CD1c-positive myeloid dendritic cell (primary cell): ENCODE results near the gene SLC5A4.
A peak's percentile ranks its signal among the peaks of the same experiment; 100 is the strongest.
"Not testable (repeated sequence)": the region's sequence is repeated elsewhere in the genome, so short reads cannot be mapped to it uniquely, and the experiment has no call there.

ENCODE experiments used
- DNase-seq: peaks from one replicate; pipeline ENCODE4 v3.0.0-alpha.2; 2016; ENCODE audit errors: extremely low spot score

SLC5A4 gene

DNA sequence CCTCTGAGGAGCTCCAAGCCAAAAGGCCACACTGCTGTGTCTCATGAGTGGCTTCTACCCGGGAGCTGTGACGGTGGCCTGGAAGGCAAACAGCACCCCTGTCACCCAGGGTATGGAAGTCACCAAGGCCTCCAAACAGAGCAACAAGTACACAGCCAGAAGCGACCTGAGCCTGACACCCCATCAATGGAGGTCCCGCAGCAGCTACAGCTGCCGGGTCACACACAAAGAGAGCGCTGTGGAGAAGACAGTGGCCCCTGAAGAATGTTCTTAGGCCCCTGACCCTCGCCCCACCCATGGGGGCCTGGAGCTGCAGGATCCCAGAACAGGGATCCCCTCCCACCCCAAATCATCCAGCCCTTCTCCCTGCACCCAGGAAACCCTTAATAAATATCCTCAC, 55.2 kb downstream of the SLC5A4 start:
- DNase-seq, result no peak

DNA sequence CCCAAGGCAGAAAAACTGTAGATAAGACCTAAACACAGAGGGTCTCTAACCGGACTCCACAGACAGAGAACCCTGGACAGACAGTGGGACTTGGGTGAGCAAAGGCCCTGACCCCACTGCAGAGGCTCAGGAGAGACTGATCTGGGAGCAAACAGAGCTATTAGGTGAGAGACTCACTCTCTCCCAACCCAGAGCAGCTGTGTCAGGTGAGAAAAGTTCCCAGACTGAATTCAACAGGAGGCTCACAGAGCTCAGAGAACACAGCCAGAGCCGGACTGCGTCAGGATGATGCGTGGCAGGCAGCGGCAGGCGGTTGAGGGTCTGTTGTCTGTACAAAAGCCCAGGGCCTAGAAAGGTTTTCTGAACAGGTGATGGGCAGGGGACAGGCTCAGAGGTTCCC, 55.8 kb downstream of the SLC5A4 start:
- DNase-seq, result no peak

GRCh38 chr22:32197553-32198226, 57.5 kb downstream of the SLC5A4 start:
- not testable (repeated sequence) for DNase-seq

DNA sequence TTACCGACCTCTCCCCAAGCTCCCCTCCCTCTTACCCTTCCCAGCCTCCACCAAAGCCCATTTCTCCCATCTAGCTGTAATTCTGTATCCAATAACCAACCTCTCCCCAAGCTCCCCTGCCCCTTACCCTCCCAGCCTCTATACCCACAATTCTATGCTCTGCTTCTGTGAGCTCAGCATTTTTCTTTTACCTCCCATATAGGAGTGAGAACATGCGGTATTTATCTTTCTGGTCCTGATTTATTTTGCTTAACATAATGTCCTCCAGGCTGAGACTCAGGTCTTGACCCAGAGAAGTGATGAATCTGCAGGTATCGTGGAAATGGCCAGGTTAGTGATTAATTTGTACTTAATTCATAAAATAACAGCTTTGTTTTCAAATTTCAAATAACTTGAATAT, 59.2 kb downstream of the SLC5A4 start:
- DNase-seq, result not testable (repeated sequence)

DNA sequence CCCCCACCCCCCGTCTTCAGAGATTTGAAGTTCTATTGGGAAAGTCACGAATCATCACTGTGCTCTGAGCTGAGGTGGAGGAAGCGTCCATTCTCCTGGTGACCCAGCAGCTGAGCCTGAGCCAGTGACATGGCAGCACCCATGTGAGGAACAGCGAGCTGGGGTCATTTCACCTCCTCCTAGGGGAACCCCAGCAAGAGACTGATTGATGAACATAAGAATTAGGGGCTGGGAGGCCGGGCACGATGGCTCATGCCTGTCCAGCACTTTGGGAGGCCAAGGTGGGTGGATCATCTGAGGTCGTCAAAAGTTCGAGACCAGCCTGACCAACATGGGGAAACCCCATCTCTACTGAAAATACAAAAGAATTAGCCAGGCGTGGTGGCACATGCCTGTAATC, 61.8 kb downstream of the SLC5A4 start:
- DNase-seq, result not testable (repeated sequence)

DNA sequence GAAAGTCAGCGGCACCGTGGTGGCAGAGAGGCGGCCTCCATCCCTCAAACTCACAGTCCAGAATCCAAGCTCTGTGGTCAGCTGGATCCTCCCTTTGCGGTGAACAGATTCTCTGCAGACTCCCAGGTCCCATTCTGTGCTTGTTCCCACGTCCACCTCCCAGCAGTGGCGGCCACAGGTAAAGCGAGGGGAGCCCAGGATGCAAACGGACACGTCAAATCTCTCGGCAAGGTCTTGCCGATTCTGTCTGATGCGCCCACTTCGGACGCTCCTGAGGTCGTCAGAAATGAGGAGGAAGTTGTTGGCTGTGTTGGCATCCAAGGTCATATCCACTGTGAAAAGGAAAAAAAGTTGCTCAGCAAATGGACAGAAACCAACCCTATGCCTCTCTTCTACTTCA, 64.1 kb downstream of the SLC5A4 start:
- not testable (repeated sequence) for DNase-seq

DNA sequence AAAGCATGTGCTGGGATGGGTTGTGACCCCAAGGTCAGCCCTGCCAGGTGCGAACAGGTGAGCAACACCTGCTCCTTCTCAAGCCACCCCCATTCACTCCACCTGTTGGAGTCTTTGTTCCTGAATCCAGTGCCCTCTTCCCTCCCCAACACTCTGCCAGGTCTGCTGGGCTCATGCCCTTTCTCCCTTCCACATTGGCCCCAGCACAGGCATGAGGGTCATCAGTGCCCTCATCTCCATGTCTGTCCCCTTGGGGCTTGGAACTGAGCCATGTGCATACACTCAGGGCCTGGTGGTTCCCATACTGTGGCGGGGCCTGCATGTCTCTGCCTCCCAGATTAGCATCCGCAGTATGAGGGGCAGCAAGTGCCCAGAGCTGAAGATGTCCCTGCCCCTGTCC, 69.3 kb downstream of the SLC5A4 start:
- no peak for DNase-seq

DNA sequence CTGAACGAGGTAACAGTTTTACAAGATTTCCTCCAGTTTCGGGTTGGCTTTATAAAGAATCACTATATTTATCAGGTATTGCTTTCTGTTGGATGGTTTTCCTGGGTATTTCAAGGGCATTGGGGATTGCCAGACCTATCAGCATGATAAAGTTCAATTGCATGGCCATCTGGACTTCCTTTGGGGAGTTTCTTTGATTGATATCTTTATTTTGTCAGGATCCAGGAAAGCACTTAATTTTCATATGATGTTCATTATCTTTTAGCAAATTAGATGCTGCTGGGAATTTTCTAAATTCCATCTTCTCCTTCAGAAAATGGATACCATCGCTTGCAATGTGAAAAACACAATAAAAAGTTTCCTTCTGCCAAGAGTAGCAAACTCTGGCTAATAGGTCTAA, 71.5 kb downstream of the SLC5A4 start:
- no peak for DNase-seq

DNA sequence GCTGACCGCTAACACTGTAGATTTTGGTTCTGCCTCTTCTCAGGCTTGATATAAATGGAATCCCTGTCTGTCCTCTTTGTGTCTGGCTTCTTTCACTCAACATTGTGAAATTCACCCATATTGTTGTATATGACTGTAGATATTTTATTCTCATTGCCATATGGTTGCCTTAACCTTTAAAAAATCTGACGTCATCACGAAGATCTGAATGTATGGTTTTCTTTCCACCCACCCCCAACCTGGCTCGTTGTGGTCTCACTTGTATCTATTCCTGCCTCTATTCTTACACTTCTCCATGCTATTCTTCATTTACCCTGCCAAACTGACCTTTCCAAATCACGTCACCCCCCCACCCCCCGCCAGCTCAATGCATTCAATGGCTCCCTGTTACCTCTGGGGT, 74.1 kb downstream of the SLC5A4 start:
- no peak for DNase-seq

DNA sequence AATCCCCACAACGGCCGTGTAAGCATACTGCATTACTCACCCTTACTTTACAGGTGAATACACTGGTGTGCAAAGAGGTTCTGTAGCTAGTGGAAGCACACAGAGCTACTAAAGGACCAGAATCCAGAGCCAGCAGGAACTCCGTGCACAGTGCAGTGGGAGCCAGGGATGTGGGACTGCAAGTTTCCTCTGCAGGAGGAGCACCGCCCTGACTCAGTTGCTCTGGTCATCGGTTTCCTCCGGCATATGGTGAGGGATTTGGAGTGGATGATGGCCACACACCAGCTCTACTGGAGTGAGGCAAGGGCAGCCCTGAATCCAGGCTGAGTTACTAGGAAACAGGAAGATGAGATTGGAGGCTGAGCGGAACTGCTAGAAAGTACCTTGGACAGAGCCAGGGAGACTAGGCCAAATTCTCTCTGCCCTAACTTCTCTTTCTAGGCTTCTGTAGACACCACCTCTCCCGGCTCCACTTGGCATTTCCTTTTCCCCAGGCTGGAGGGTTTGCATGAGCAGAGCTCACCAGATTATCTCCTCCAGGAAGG, 77.9 kb downstream of the SLC5A4 start:
- DNase-seq, result peak; percentile 5

DNA sequence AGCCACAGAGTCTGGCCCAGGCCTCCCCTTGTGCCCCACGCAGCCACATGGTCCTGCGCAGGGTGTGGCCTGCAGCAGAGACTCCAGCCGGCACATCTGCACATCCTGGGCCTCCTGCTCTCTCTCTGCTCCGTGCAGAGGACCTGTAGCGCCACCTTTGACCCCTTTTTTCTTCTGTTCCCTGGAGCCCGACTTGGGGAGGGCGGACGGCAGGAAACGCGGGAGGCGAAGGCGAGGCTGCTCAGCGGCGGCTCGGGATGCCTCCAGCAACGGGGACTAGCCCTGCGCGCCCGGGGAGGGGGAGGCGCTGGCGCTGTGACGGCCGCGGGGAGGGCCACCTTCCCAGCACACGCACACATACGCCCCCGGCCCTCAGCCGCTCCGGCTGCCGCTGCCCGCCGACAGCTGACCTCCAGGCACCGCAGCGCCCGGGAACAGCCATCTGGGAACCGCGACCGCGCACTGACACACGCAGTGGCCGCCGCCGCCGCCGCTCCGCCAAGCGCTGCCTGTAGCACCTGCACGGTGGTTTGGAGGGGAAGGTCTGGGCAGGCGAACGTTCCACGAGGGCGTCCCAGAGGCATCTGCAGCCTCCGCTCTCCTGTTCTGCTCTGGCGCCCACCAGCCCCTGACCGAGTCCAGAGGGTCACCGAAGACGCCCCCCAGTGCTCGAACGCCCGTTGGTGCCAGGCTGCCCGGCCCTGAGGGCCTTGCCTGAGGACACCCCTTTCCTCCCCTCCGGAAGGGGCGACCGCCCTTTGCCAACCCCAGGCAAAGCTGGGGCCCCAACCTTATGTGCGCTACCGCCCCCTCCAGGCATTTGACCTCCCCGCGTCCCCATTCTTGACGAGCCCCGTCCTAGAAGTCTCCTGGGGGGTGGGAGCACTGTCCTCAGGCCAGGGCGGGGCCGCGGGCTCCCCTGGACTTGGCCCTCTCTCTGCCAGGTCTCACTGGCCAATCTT, 79.2 kb downstream of the SLC5A4 start:
- DNase-seq, result no peak

DNA sequence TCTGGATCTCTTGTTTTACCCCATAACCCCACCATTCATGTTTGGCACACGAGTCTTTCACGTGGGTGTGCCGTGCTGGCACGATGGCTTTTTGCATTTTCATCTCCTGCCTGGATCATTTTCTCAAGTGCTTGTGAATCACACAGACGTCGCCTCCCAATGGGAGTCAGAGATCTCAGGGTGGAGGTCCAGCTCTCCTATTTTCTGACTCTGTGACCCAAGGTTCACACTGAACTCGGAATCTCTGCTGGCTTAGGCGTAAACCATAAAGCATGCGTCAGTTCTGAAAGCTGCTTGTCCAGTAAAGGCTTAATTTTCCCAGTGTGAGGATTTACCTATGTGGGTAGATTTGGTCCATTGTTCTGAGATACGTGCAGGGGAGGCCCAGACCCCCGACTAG, 80.0 kb downstream of the SLC5A4 start:
- DNase-seq, result no peak
